ENCODE measurements around the gene FXYD6.

FXYD6 gene

GRCh38 chr11:117839936-117840813 is 36.3 kb downstream of the FXYD6 start:
- no peaks in the 10 kb centered on the region for H3K4me1 ChIP-seq (ENCODE audit: insufficient read depth, low read length)
- H3K4me3 ChIP-seq (ENCODE audit: low read length): no peak overlapping the region
- H3K9me3 ChIP-seq (ENCODE audit: insufficient read depth, low read depth, low read length): no peaks in the 10 kb centered on the region
- no peak overlapping the region for H3K27ac ChIP-seq (ENCODE audit: low read depth, low read length)
- WGBS: 91% methylated on average over 10 of the region's 10 CpGs
- H3K27me3 ChIP-seq (ENCODE audit: insufficient read depth, low read length): no peaks in the 10 kb centered on the region
- no peak overlapping the region for H3K9ac ChIP-seq (ENCODE audit: low read depth, low read length)
- no peaks in the 10 kb centered on the region for H3K36me3 ChIP-seq (ENCODE audit: insufficient read depth, low read length)

- Histone ChIP-seq H3K27ac (ENCODE audit: low read depth, low read length) (no peak overlapping the region), H3K9ac (ENCODE audit: low read depth, low read length) (no peak overlapping the region), H3K27me3 (ENCODE audit: insufficient read depth, low read length) (no peaks in the 10 kb centered on the region), H3K9me3 (ENCODE audit: insufficient read depth, low read depth, low read length) (no peaks in the 10 kb centered on the region), H3K4me1 (ENCODE audit: insufficient read depth, low read length) (no peaks in the 10 kb centered on the region), H3K36me3 (ENCODE audit: insufficient read depth, low read length) (no peaks in the 10 kb centered on the region), H3K4me3 (ENCODE audit: low read length) (no peak overlapping the region)
- 88% methylated on average over 7 of the region's 7 CpGs for WGBS
Measured at GRCh38 chr11:117839380-117839881, 37.0 kb downstream of the FXYD6 start.

- Histone ChIP-seq H3K27me3 (ENCODE audit: insufficient read depth, low read length) (no peaks in the 10 kb centered on the region), H3K27ac (ENCODE audit: low read depth, low read length) (no peak overlapping the region), H3K36me3 (ENCODE audit: insufficient read depth, low read length) (no peaks in the 10 kb centered on the region), H3K4me3 (ENCODE audit: low read length) (no peak overlapping the region), H3K4me1 (ENCODE audit: insufficient read depth, low read length) (no peaks in the 10 kb centered on the region), H3K9ac (ENCODE audit: low read depth, low read length) (no peak overlapping the region), H3K9me3 (ENCODE audit: insufficient read depth, low read depth, low read length) (no peaks in the 10 kb centered on the region)
- 75% methylated on average over 8 of the region's 8 CpGs for WGBS
Measured at GRCh38 chr11:117838901-117839300, 37.6 kb downstream of the FXYD6 start.

- 81% methylated on average over 8 of the region's 8 CpGs for WGBS
- Histone ChIP-seq H3K4me3 (ENCODE audit: low read length) (no peak overlapping the region), H3K27ac (ENCODE audit: low read depth, low read length) (no peak overlapping the region), H3K27me3 (ENCODE audit: insufficient read depth, low read length) (no peaks in the 10 kb centered on the region), H3K9ac (ENCODE audit: low read depth, low read length) (no peak overlapping the region), H3K9me3 (ENCODE audit: insufficient read depth, low read depth, low read length) (no peaks in the 10 kb centered on the region), H3K4me1 (ENCODE audit: insufficient read depth, low read length) (no peaks in the 10 kb centered on the region), H3K36me3 (ENCODE audit: insufficient read depth, low read length) (no peaks in the 10 kb centered on the region)
Measured at GRCh38 chr11:117837791-117838190, 38.7 kb downstream of the FXYD6 start.

GRCh38 chr11:117837070-117837776 is 39.2 kb downstream of the FXYD6 start:
- Histone ChIP-seq H3K27me3 (ENCODE audit: insufficient read depth, low read length) (no peaks in the 10 kb centered on the region), H3K27ac (ENCODE audit: low read depth, low read length) (no peak overlapping the region)

GRCh38 chr11:117836077-117836960 is 40.1 kb downstream of the FXYD6 start:
- WGBS: 91% methylated on average over 12 of the region's 14 CpGs

More at GRCh38 chr11:117837070-117837776, 39.2 kb downstream of the FXYD6 start:
- no peak overlapping the region for H3K4me3 ChIP-seq (ENCODE audit: low read length)
- no peaks in the 10 kb centered on the region for H3K4me1 ChIP-seq (ENCODE audit: insufficient read depth, low read length)
- WGBS: 82% methylated on average over 18 of the region's 18 CpGs
- H3K36me3 ChIP-seq (ENCODE audit: insufficient read depth, low read length): no peaks in the 10 kb centered on the region
- no peak overlapping the region for H3K9ac ChIP-seq (ENCODE audit: low read depth, low read length)
- no peaks in the 10 kb centered on the region for H3K9me3 ChIP-seq (ENCODE audit: insufficient read depth, low read depth, low read length)

GRCh38 chr11:117835576-117835975 is 40.9 kb downstream of the FXYD6 start:
- no peak overlapping the region for H3K27ac ChIP-seq (ENCODE audit: low read depth, low read length)
- no peaks in the 10 kb centered on the region for H3K4me1 ChIP-seq (ENCODE audit: insufficient read depth, low read length)
- H3K9ac ChIP-seq (ENCODE audit: low read depth, low read length): no peak overlapping the region
- WGBS: 93% methylated on average over 8 of the region's 8 CpGs
- H3K4me3 ChIP-seq (ENCODE audit: low read length): no peak overlapping the region
- no peaks in the 10 kb centered on the region for H3K27me3 ChIP-seq (ENCODE audit: insufficient read depth, low read length)
- H3K9me3 ChIP-seq (ENCODE audit: insufficient read depth, low read depth, low read length): no peaks in the 10 kb centered on the region
- no peaks in the 10 kb centered on the region for H3K36me3 ChIP-seq (ENCODE audit: insufficient read depth, low read length)

More at GRCh38 chr11:117836077-117836960, 40.1 kb downstream of the FXYD6 start:
- no peaks in the 10 kb centered on the region for H3K4me1 ChIP-seq (ENCODE audit: insufficient read depth, low read length)
- no peak overlapping the region for H3K4me3 ChIP-seq (ENCODE audit: low read length)
- H3K9me3 ChIP-seq (ENCODE audit: insufficient read depth, low read depth, low read length): no peaks in the 10 kb centered on the region
- H3K36me3 ChIP-seq (ENCODE audit: insufficient read depth, low read length): no peaks in the 10 kb centered on the region
- no peak overlapping the region for H3K9ac ChIP-seq (ENCODE audit: low read depth, low read length)
- no peak overlapping the region for H3K27ac ChIP-seq (ENCODE audit: low read depth, low read length)
- H3K27me3 ChIP-seq (ENCODE audit: insufficient read depth, low read length): no peaks in the 10 kb centered on the region

GRCh38 chr11:117834838-117835443 is 41.5 kb downstream of the FXYD6 start:
- no peak overlapping the region for H3K4me3 ChIP-seq (ENCODE audit: low read length)
- H3K36me3 ChIP-seq (ENCODE audit: insufficient read depth, low read length): no peaks in the 10 kb centered on the region
- H3K4me1 ChIP-seq (ENCODE audit: insufficient read depth, low read length): no peaks in the 10 kb centered on the region
- no peaks in the 10 kb centered on the region for H3K27me3 ChIP-seq (ENCODE audit: insufficient read depth, low read length)
- 96% methylated on average over 17 of the region's 17 CpGs for WGBS
- no peak overlapping the region for H3K9ac ChIP-seq (ENCODE audit: low read depth, low read length)
- H3K9me3 ChIP-seq (ENCODE audit: insufficient read depth, low read depth, low read length): no peaks in the 10 kb centered on the region
- H3K27ac ChIP-seq (ENCODE audit: low read depth, low read length): no peak overlapping the region

GRCh38 chr11:117834068-117834810 is 42.2 kb downstream of the FXYD6 start:
- Histone ChIP-seq H3K4me3 (ENCODE audit: low read length) (no peak overlapping the region), H3K36me3 (ENCODE audit: insufficient read depth, low read length) (no peaks in the 10 kb centered on the region), H3K27me3 (ENCODE audit: insufficient read depth, low read length) (no peaks in the 10 kb centered on the region), H3K9ac (ENCODE audit: low read depth, low read length) (no peak overlapping the region), H3K27ac (ENCODE audit: low read depth, low read length) (no peak overlapping the region), H3K4me1 (ENCODE audit: insufficient read depth, low read length) (no peaks in the 10 kb centered on the region), H3K9me3 (ENCODE audit: insufficient read depth, low read depth, low read length) (no peaks in the 10 kb centered on the region)
- 91% methylated on average over 5 of the region's 6 CpGs for WGBS

GRCh38 chr11:117833401-117833891 is 43.0 kb downstream of the FXYD6 start:
- no peak overlapping the region for H3K27ac ChIP-seq (ENCODE audit: low read depth, low read length)
- H3K27me3 ChIP-seq (ENCODE audit: insufficient read depth, low read length): no peaks in the 10 kb centered on the region
- no peak overlapping the region for H3K4me3 ChIP-seq (ENCODE audit: low read length)
- H3K36me3 ChIP-seq (ENCODE audit: insufficient read depth, low read length): no peaks in the 10 kb centered on the region
- H3K4me1 ChIP-seq (ENCODE audit: insufficient read depth, low read length): no peaks in the 10 kb centered on the region
- no peaks in the 10 kb centered on the region for H3K9me3 ChIP-seq (ENCODE audit: insufficient read depth, low read depth, low read length)
- WGBS: 82% methylated on average over 7 of the region's 7 CpGs
- no peak overlapping the region for H3K9ac ChIP-seq (ENCODE audit: low read depth, low read length)

Measured in HUES64 (cell line).